ENCODE measurements around the gene PCDH1.

The PCDH1 gene

DNA sequence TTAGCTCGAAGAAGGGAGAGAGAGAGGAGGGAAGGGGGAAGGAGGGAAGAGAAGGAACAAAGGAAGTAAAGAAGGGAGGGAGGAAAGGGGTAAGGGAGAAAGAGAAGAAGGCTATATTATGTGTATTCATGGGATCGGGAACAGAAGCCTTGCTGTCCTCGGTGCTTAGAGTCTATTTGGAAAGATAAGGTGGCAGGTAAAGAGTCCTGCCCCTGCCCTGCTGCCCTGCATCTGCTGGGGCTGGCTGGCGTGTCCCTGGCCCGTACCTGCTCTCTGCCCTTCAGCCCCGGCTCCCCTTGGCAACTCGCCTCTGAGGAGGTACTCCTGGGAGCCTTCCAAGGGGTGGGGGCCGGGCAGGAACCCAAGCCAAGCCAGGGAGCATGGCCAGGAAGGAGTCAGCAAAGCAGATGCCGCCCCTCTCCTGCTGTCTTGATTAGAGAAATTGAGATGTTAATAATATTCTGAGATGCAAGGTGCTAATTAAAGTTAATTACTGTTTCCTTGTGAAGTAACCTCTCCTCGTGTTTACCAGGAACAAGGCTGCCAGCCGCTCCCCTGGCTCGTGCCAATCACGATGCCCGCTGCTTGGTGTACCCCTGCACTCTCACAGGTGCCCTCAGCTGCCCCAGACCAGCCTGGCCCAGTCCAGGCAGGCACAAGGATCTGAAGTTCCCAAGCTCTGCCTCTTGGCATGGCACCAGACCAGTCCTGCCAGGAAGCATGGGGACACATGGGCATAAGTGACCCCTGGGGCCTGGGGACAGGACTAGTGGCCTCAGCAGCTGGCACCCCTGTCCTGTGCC lies 36.6 kb downstream of the PCDH1 start:
- H3K4me1 ChIP-seq (ENCODE audit: insufficient read depth, low read length, severe bottlenecking): peaks cover 5% of the 10 kb centered on the region

DNA sequence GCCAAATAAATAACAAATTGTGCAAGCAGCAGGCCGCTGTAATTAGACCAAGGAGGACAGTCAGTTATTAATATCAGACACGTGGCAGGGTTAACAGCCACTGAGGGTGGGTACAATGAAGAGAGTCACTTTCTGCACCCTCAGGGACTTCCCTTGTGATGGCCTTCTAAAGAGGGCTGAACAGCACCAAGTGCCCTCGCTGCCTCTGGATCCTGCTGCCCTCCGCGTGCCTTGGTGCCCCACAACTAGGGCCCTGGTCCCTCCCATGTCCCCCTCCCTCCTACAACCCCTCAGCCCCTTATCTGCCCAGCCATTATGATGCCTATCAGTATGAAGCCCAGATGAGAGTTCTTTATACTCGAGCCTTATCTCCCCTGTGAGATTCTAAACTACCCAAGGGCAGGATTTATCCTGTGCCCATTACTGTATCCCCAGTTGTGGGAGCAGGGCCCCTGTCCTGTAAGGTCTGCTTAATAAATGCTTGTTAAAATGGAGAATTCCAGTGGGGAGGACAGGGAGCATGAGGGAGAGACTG lies 37.3 kb downstream of the PCDH1 start:
- no peak for TF ChIP-seq EZH2 (IDR thresholded peaks at IDR 0.05; ENCODE audit: borderline replicate concordance, low read length)
- TF ChIP-seq, protein P1, sequence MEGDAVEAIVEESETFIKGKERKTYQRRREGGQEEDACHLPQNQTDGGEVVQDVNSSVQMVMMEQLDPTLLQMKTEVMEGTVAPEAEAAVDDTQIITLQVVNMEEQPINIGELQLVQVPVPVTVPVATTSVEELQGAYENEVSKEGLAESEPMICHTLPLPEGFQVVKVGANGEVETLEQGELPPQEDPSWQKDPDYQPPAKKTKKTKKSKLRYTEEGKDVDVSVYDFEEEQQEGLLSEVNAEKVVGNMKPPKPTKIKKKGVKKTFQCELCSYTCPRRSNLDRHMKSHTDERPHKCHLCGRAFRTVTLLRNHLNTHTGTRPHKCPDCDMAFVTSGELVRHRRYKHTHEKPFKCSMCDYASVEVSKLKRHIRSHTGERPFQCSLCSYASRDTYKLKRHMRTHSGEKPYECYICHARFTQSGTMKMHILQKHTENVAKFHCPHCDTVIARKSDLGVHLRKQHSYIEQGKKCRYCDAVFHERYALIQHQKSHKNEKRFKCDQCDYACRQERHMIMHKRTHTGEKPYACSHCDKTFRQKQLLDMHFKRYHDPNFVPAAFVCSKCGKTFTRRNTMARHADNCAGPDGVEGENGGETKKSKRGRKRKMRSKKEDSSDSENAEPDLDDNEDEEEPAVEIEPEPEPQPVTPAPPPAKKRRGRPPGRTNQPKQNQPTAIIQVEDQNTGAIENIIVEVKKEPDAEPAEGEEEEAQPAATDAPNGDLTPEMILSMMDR (IDR thresholded peaks at IDR 0.05; ENCODE audit: low read length): no peak
- H3K79me2 ChIP-seq (ENCODE audit: insufficient read depth, low read length): no peaks in the 10 kb centered on the region
- no peaks in the 10 kb centered on the region for H3K36me3 ChIP-seq (ENCODE audit: insufficient read depth, low read length)
- H3F3A ChIP-seq (ENCODE audit: insufficient read depth, low read length): no peaks in the 10 kb centered on the region
- no peaks in the 10 kb centered on the region for H3K9me3 ChIP-seq (ENCODE audit: low read length)
- peaks cover 5% of the 10 kb centered on the region for H3K4me1 ChIP-seq (ENCODE audit: insufficient read depth, low read length, severe bottlenecking)
- no peak overlapping the region for H3K4me3 ChIP-seq (ENCODE audit: low read depth, low read length, poor library complexity, severe bottlenecking)
- no peak overlapping the region for H3K9ac ChIP-seq (ENCODE audit: low read length)
- no peaks in the 10 kb centered on the region for H3K9me2 ChIP-seq (ENCODE audit: low read depth, low read length)
- H3K27me3 ChIP-seq (ENCODE audit: insufficient read depth, low read length): no peaks in the 10 kb centered on the region
- no peak overlapping the region for H3K4me2 ChIP-seq (ENCODE audit: low read length)
- no peak overlapping the region for H3K27ac ChIP-seq (ENCODE audit: low read depth, low read length, poor library complexity, severe bottlenecking)
- no peak overlapping the region for H2AFZ ChIP-seq (ENCODE audit: low read length)
- H4K20me1 ChIP-seq (ENCODE audit: insufficient read depth, low read length): no peaks in the 10 kb centered on the region

More for the DNA sequence above, 36.6 kb downstream of the PCDH1 start:
- Histone ChIP-seq H3K9ac (ENCODE audit: low read length) (no peak overlapping the region), H3K4me2 (ENCODE audit: low read length) (no peak overlapping the region), H3K79me2 (ENCODE audit: insufficient read depth, low read length) (no peaks in the 10 kb centered on the region), H3F3A (ENCODE audit: insufficient read depth, low read length) (no peaks in the 10 kb centered on the region), H3K36me3 (ENCODE audit: insufficient read depth, low read length) (no peaks in the 10 kb centered on the region), H3K4me3 (ENCODE audit: low read depth, low read length, poor library complexity, severe bottlenecking) (no peak overlapping the region), H2AFZ (ENCODE audit: low read length) (no peak overlapping the region), H3K27me3 (ENCODE audit: insufficient read depth, low read length) (no peaks in the 10 kb centered on the region), H3K9me3 (ENCODE audit: low read length) (no peaks in the 10 kb centered on the region), H3K9me2 (ENCODE audit: low read depth, low read length) (no peaks in the 10 kb centered on the region), H4K20me1 (ENCODE audit: insufficient read depth, low read length) (no peaks in the 10 kb centered on the region), H3K27ac (ENCODE audit: low read depth, low read length, poor library complexity, severe bottlenecking) (no peak overlapping the region)
- TF ChIP-seq, protein P1 (IDR thresholded peaks at IDR 0.05; ENCODE audit: low read length): no peak
- TF ChIP-seq EZH2 (IDR thresholded peaks at IDR 0.05; ENCODE audit: borderline replicate concordance, low read length): no peak

DNA sequence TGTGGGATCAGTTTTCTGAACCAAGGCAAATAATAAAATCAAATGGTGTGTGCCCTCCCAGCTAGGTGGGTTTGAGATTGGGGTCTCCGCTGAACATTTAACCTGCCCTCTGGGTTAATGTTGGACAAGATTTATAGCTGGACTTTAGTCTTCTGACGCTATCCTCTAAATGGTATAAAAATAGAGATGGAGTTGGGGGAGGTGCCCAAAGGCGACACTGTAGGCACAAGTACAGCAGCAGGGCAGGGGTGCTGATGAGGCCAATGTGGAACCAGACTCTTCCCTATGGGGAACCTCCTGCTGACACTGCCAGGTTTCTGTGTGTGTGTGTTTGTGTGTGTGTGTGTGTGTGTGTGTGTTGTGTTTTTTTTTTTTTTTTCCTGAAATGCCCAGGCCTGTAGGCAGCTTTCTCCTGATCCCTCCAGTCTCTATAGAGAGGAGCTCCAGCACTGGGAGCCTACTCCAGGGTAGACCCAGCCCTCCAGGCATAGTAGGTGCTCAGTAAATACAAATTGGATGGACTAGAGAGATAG lies 37.9 kb downstream of the PCDH1 start:
- no peak overlapping the region for H3K9ac ChIP-seq (ENCODE audit: low read length)
- H3K9me2 ChIP-seq (ENCODE audit: low read depth, low read length): no peaks in the 10 kb centered on the region
- TF ChIP-seq EZH2 (IDR thresholded peaks at IDR 0.05; ENCODE audit: borderline replicate concordance, low read length): no peak
- TF ChIP-seq, protein P1 (IDR thresholded peaks at IDR 0.05; ENCODE audit: low read length): no peak
- no peaks in the 10 kb centered on the region for H4K20me1 ChIP-seq (ENCODE audit: insufficient read depth, low read length)
- H2AFZ ChIP-seq (ENCODE audit: low read length): no peak overlapping the region
- H3K36me3 ChIP-seq (ENCODE audit: insufficient read depth, low read length): no peaks in the 10 kb centered on the region
- no peak overlapping the region for H3K27ac ChIP-seq (ENCODE audit: low read depth, low read length, poor library complexity, severe bottlenecking)
- peaks cover 5% of the 10 kb centered on the region for H3K4me1 ChIP-seq (ENCODE audit: insufficient read depth, low read length, severe bottlenecking)
- no peak overlapping the region for H3K4me3 ChIP-seq (ENCODE audit: low read depth, low read length, poor library complexity, severe bottlenecking)
- no peak overlapping the region for H3K4me2 ChIP-seq (ENCODE audit: low read length)
- H3K79me2 ChIP-seq (ENCODE audit: insufficient read depth, low read length): no peaks in the 10 kb centered on the region
- H3K27me3 ChIP-seq (ENCODE audit: insufficient read depth, low read length): no peaks in the 10 kb centered on the region
- no peaks in the 10 kb centered on the region for H3K9me3 ChIP-seq (ENCODE audit: low read length)
- no peaks in the 10 kb centered on the region for H3F3A ChIP-seq (ENCODE audit: insufficient read depth, low read length)

Data from OCI-LY1 (cell line).